A673 (cell line): Measurements from ENCODE around the gene SULT1B1. TPM values are rescaled to one million over a fixed set of nuclear protein-coding genes. Genes with fewer than 3 reads are reported as not detected.

Experiments
- BruUV-seq: library from RNA; stranded (reverse); fragments of 400-500 nt; replicated peaks from 2 replicates; lab custom pipeline; 2021; lab: Mats Ljungman, UMichigan
- CTCF ChIA-PET: fragments of 300-600 bp; sonication (Branson Sonifier 250); formaldehyde crosslinking; loops from one replicate; lab custom pipeline; 2022; ENCODE audit warnings: antibody characterized with exemption; lab: Charles Lee
- POLR2A ChIA-PET: fragments of 300-600 bp; sonication (Branson Sonifier 250); formaldehyde crosslinking; loops from one replicate; lab custom pipeline; 2022; ENCODE audit warnings: antibody characterized with exemption; ENCODE audit not compliant: low non-redundant PET; lab: Charles Lee
- DNase-seq: peaks from one replicate; pipeline ENCODE4 v3.0.0-alpha.2; 2015; ENCODE audit warnings: low spot score
- H3K27ac ChIP-seq: fragments of 200-600 bp; sonication (generic); 2 replicates; pipeline ENCODE4 v1.5.1; 2016; ENCODE audit warnings: mixed run types, low read depth, mild to moderate bottlenecking, mixed read lengths, antibody characterized with exemption, low read length; ENCODE audit not compliant: poor library complexity, severe bottlenecking
- H3K27me3 ChIP-seq: fragments of 200-600 bp; sonication (generic); replicated peaks from 2 replicates; pipeline ENCODE4 v1.6.1; 2017; ENCODE audit warnings: mixed run types, low read depth, mild to moderate bottlenecking, mixed read lengths, antibody characterized with exemption, low read length; ENCODE audit not compliant: insufficient read depth, poor library complexity
- H3K36me3 ChIP-seq: fragments of 200-600 bp; sonication (generic); 2 replicates; pipeline ENCODE4 v1.6.1; 2016; ENCODE audit warnings: mixed run types, mild to moderate bottlenecking, mixed read lengths, antibody characterized with exemption, low read length; ENCODE audit not compliant: insufficient read depth, poor library complexity, severe bottlenecking
- H3K4me1 ChIP-seq: fragments of 200-600 bp; sonication (generic); 2 replicates; pipeline ENCODE4 v1.6.1; 2017; ENCODE audit warnings: mixed run types, mild to moderate bottlenecking, mixed read lengths, antibody characterized with exemption, low read length; ENCODE audit not compliant: insufficient read depth, poor library complexity, severe bottlenecking
- H3K4me3 ChIP-seq: fragments of 200-600 bp; sonication (generic); 2 replicates; pipeline ENCODE4 v1.5.1; 2016; ENCODE audit warnings: low read depth, mixed run types, mild to moderate bottlenecking, mixed read lengths, low read length; ENCODE audit not compliant: poor library complexity, severe bottlenecking
- H3K9me3 ChIP-seq: fragments of 200-600 bp; sonication (generic); 2 replicates; pipeline ENCODE4 v1.6.1; 2016; ENCODE audit warnings: mixed run types, low read depth, mild to moderate bottlenecking, mixed read lengths, antibody characterized with exemption, low read length; ENCODE audit not compliant: poor library complexity, severe bottlenecking
- CTCF ChIP-seq: fragments of 300-800, 200-600 bp; sonication (generic); conservative IDR thresholded peaks from 2 replicates; pipeline ENCODE4 v1.5.1; 2017; ENCODE audit warnings: low read depth, mild to moderate bottlenecking, antibody characterized with exemption, low read length, moderate library complexity, mixed read lengths
- EZH2 ChIP-seq: fragments of 200-600 bp; sonication (generic); IDR thresholded peaks from 2 replicates; pipeline ENCODE4 v1.6.1; 2017; ENCODE audit warnings: borderline replicate concordance, low read depth, mild to moderate bottlenecking, mixed read lengths, antibody characterized with exemption, low read length; ENCODE audit not compliant: poor library complexity, severe bottlenecking
- intact Hi-C: fragments of 100-400 bp; cut with micrococcal nuclease; formaldehyde crosslinking; loops from one replicate; pipeline ENCODE4 v1.10.0; 2022; ENCODE audit not compliant: unreplicated experiment
- total RNA-seq: library from RNA; stranded (reverse); gene quantifications from 2 replicates; pipeline ENCODE4 v1.2.3, GENCODE V29; 2021

The SULT1B1 gene
- total RNA-seq, 1 experiment from 2014 or later: 1.8 TPM

- CTCF ChIA-PET: no interaction called here
- TF ChIP-seq CTCF: no peak
- TF ChIP-seq EZH2: no peak
- Histone ChIP-seq H3K36me3 (no peaks in the 10 kb centered on the region), H3K9me3 (no peaks in the 10 kb centered on the region), H3K27ac (no peak overlapping the region), H3K4me1 (peaks cover 27% of the 10 kb centered on the region), H3K4me3 (no peak overlapping the region), H3K27me3 (no peaks in the 10 kb centered on the region)
- intact Hi-C loops: no loop called here
- POLR2A ChIA-PET: no interaction called here
- BruUV-seq: no TSS peak
- no peak for DNase-seq
Observed at GRCh38 chr4:69735119-69735518, 25.3 kb downstream of the SULT1B1 start.

GRCh38 chr4:69731847-69732246 lies 28.6 kb downstream of the SULT1B1 start:
- TF ChIP-seq CTCF (no peak), EZH2 (no peak)
- peak; percentile 64 for DNase-seq
- H3K9me3 ChIP-seq: no peaks in the 10 kb centered on the region
- intact Hi-C loops: no loop called here
- peaks cover 60% of the 10 kb centered on the region for H3K4me1 ChIP-seq
- peak overlapping the region; percentile 90 for H3K27ac ChIP-seq
- no peaks in the 10 kb centered on the region for H3K36me3 ChIP-seq
- BruUV-seq: no TSS peak
- H3K27me3 ChIP-seq: no peaks in the 10 kb centered on the region
- ChIA-PET POLR2A (no interaction called here), CTCF (no interaction called here)
- no peak overlapping the region for H3K4me3 ChIP-seq

GRCh38 chr4:69731241-69731640 lies 29.2 kb downstream of the SULT1B1 start:
- TF ChIP-seq EZH2 (no peak), CTCF (no peak)
- DNase-seq: peak; percentile 45
- no TSS peak for BruUV-seq
- Histone ChIP-seq H3K27me3 (no peaks in the 10 kb centered on the region), H3K36me3 (no peaks in the 10 kb centered on the region), H3K4me3 (no peak overlapping the region), H3K27ac (peak overlapping the region; percentile 90), H3K9me3 (no peaks in the 10 kb centered on the region), H3K4me1 (peaks cover 65% of the 10 kb centered on the region)
- CTCF ChIA-PET: no interaction called here
- POLR2A ChIA-PET: no interaction called here
- intact Hi-C loops: no loop called here
